Kidney (tissue), 14 donors: ENCODE results near the gene S100A16. TPM values are rescaled to one million over a fixed set of nuclear protein-coding genes. Genes with fewer than 3 reads are reported as not detected.

Experiments used
- DNase-seq, 5 donors: peaks; one replicate each; pipeline ENCODE4 v3.0.0-alpha.2; 2013 to 2020
- FAIRE-seq: peaks from 2 replicates; lab custom pipeline; 2012; peaks lifted over from hg19 to GRCh38; lab: Jason Lieb, UNC
- H3K27ac ChIP-seq, 2 donors: one replicate each; pipeline ENCODE4 v1.7.0; 2013; ENCODE audit warnings: low read depth in 2 of 2, low read length in 2 of 2, inconsistent platforms in 1 of 2
- H3K27me3 ChIP-seq: one replicate; pipeline ENCODE4 v1.7.1; 2013; ENCODE audit warnings: low read length, inconsistent platforms; ENCODE audit not compliant: control insufficient read depth, insufficient read depth
- H3K36me3 ChIP-seq, 3 donors: one replicate each; pipeline versions ENCODE4 v1.7.0 to v1.7.1; 2013; ENCODE audit warnings: low read length in 3 of 3, control low read depth in 1 of 3, inconsistent platforms in 1 of 3; ENCODE audit not compliant: insufficient read depth in 3 of 3, control insufficient read depth in 2 of 3
- H3K4me1 ChIP-seq, 3 donors: one replicate each; pipeline versions ENCODE4 v1.7.0 to v1.7.1; 2013; ENCODE audit warnings: low read length in 3 of 3, inconsistent platforms in 1 of 3, low read depth in 1 of 3; ENCODE audit not compliant: control insufficient read depth in 2 of 3, insufficient read depth in 2 of 3
- H3K4me3 ChIP-seq, 3 donors: one replicate each; pipeline versions ENCODE4 v1.7.0 to v1.8.1; 2013; ENCODE audit warnings: low read length in 3 of 3, control low read depth in 1 of 3, inconsistent platforms in 1 of 3
- H3K9ac ChIP-seq, 3 donors: one replicate each; pipeline versions ENCODE4 v1.7.0 to v1.7.1; 2013; ENCODE audit warnings: low read length in 3 of 3, control low read depth in 1 of 3, inconsistent platforms in 1 of 3
- H3K9me3 ChIP-seq, 3 donors: one replicate each; pipeline versions ENCODE4 v1.7.0 to v1.7.1; 2013; ENCODE audit warnings: low read length in 3 of 3, control low read depth in 1 of 3, inconsistent platforms in 1 of 3; ENCODE audit not compliant: control insufficient read depth in 2 of 3, insufficient read depth in 1 of 3
- CTCF ChIP-seq: IDR thresholded peaks from 3 replicates; pipeline ENCODE4 v1.5.1; 2012; ENCODE audit warnings: mild to moderate bottlenecking, moderate library complexity, borderline replicate concordance; ENCODE audit not compliant: insufficient read depth; ENCODE audit errors: extremely low read depth
- intact Hi-C: fragments of 100-400 bp; cut with DNase I; formaldehyde crosslinking; loops from one replicate; pipeline ENCODE4 v1.11.1; 2022
- polyA plus RNA-seq: library from polyadenylated mRNA; stranded (reverse); fragments of 350-450 nt; fragmentation: Illumina TruSeq; extraction: RNeasy Lipid Tissue Mini Kit (QIAGEN cat#74804); gene quantifications from one replicate; pipeline ENCODE4 v1.2.3, GENCODE V29; 2014; ENCODE audit warnings: low read depth, low replicate concordance; ENCODE audit not compliant: insufficient read depth
- total RNA-seq: library from RNA; stranded (reverse); fragmentation: NEBNext Ultra II Directional; extraction: Animal tissue kit (Norgen Biotek cat#: 25700); gene quantifications from one replicate; pipeline ENCODE4 v1.2.1, GENCODE V29; 2021
- donor health status: control.
- donor health status: control.
- donor health status: control.
- donor health status: control.
- donor health status: control.
- donor health status: DM: yes; HTN: yes; CAD: no.
- donor health status: Normal renal cell carcinoma (clear cell type).

S100A16 gene
- total and polyA plus RNA-seq, 2 donors from 2014 or later = 119 to 174 TPM

DNA sequence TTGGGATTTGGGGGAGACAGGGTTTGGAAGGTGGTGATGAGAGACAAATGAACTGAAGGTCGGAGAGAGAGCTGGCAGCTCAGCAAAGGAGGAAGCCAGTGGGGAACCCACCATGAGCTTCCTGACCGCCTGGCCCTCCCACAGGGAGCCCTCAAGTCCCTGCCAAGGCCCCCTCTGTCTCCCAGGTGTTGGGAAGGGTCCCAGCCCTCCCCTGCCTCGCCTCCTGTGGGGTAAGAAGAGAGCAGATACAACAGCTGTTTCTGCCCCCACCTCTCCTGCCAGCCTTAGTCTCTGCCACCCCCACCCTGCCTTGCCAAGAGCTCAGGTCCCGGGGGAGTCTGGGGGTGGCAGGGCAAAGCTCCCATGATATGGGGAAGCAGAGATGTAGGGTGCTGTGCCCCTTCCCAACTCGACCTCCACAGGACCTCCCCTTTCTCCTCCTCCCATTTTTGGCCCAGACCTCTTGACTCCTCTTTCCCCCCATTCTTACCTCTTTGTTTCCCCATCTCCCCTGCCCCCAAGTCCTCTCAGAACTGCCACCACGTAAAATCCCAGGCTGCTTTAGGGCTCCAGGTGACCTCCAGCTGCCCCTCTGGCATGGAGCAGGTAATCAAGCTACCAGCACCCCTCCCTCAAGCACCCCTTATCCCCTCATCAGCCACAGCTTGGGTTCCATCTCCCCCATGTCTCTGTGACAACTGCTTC is 15.9 kb upstream of the S100A16 start:
- intact Hi-C loops = no loop called here
- FAIRE-seq (no peak), DNase-seq (peak in 1 of 5 donors; percentile 64)
- no peak for TF ChIP-seq CTCF
- H3K27ac ChIP-seq = no peak overlapping the region
- H3K4me1 ChIP-seq = peaks cover 0 to 37% (median 25%) of the 10 kb centered on the region in 3 donors
- peak overlapping the region in 1 of 3 donors; percentile 40 for H3K4me3 ChIP-seq
- peaks cover 0 to 4% (median 0%) of the 10 kb centered on the region in 3 donors for H3K36me3 ChIP-seq
- no peaks in the 10 kb centered on the region for H3K27me3 ChIP-seq
- H3K9me3 ChIP-seq = no peaks in the 10 kb centered on the region
- H3K9ac ChIP-seq = no peak overlapping the region

DNA sequence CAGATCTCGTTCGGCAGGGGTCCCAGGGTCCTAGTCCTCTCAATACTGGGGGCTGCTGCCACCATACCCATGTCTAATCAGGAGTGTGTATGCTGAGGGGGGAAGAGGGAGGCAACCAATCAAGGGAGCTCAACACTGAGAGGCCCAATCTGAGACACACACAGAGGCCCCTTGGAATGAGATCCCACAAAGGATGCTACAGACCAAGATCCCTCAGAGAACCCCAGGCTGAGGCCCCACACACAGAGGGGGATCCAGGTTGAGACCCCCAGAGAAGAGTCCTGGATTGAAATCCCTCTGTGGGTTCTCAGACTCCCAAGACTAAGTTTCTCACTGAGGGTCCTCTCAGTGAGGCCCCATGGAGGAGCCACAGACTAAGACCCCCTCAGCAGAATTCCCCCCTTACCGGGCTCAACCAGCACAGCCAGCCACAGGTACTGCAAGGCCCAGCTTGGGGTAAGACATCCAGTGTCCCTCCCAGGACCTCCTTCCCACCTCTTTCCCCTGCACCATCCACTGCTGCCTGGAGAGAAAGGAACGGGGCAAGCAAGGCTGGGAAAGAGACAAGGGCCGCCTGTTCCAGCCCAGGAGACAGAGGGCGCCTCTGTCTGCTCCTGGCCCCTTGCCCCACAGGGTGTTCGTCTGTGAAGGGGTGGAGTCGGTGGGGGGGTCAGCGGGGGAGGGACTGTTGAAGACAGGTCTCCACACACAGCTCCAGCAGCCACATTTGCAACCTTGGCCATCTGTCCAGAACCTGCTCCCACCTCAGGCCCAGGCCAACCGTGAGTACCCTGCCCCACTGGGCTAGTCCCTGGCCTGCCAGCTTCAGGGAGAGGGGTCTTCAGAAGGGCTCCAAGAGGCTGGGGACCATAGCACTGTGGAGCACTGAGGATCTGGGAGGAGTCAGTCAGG is 15.0 kb upstream of the S100A16 start, which contains the start of gene S100A1:
Gene S100A1 (plus strand): TSS at position 720 of the 912 bp plus-strand sequence. CDS start 2,088 bp downstream, outside the sequence.
- H3K27me3 ChIP-seq = no peaks in the 10 kb centered on the region
- H3K9me3 ChIP-seq = no peaks in the 10 kb centered on the region
- H3K4me3 ChIP-seq = peak within 1 kb of the TSS; percentile 63 to 84 (median 68)
- peak; percentile 4 for TF ChIP-seq CTCF
- peaks cover 0 to 4% (median 0%) of the 10 kb centered on the region in 3 donors for H3K36me3 ChIP-seq
- H3K4me1 ChIP-seq = peaks cover 0 to 37% (median 21%) of the 10 kb centered on the region in 3 donors
- FAIRE-seq = no peak
- peak in 2 of 5 donors; percentile 78 to 79 for DNase-seq
- peak within 1 kb of the TSS; percentile 89 for H3K27ac ChIP-seq
- intact Hi-C loops = no loop called here
- H3K9ac ChIP-seq = peak within 1 kb of the TSS; percentile 49 to 91 (median 71)

- FAIRE-seq = no peak
- TF ChIP-seq CTCF = peak; percentile 40
- Histone ChIP-seq H3K9me3 (no peaks in the 10 kb centered on the region), H3K4me3 (peak within 1 kb of the TSS; percentile 63 to 84 (median 68)), H3K4me1 (peaks cover 0 to 37% (median 21%) of the 10 kb centered on the region in 3 donors), H3K27ac (peak within 1 kb of the TSS; percentile 89), H3K36me3 (peaks cover 0 to 4% (median 0%) of the 10 kb centered on the region in 3 donors), H3K9ac (peak within 1 kb of the TSS; percentile 49 to 91 (median 71)), H3K27me3 (no peaks in the 10 kb centered on the region)
- DNase-seq = peak; percentile 94 to 96 (median 95)
- intact Hi-C loops = no loop called here
Measured at GRCh38 chr1:153626904-153627714, 14.2 kb upstream of the S100A16 start, which contains the start of gene S100A13. TSS of gene S100A13 (minus strand) at chr1:153627505. CDS start at chr1:153626472, 1,033 bp downstream.
